Smooth muscle cell of the brain vasculature (primary cell): Measurements from ENCODE around the gene PRRT3.
A peak's percentile ranks its signal among the peaks of the same experiment; 100 is the strongest.
"Not testable (repeated sequence)": the region's sequence is repeated elsewhere in the genome, so short reads cannot be mapped to it uniquely, and the experiment has no call there.

ENCODE experiments used
- DNase-seq: peaks from one replicate; pipeline ENCODE4 v3.0.0-alpha.2; 2012; ENCODE audit warnings: low read depth, low spot score

The PRRT3 gene

GRCh38 chr3:9918261-9919038 is 33.8 kb downstream of the PRRT3 start:
- DNase-seq, result no peak

DNA sequence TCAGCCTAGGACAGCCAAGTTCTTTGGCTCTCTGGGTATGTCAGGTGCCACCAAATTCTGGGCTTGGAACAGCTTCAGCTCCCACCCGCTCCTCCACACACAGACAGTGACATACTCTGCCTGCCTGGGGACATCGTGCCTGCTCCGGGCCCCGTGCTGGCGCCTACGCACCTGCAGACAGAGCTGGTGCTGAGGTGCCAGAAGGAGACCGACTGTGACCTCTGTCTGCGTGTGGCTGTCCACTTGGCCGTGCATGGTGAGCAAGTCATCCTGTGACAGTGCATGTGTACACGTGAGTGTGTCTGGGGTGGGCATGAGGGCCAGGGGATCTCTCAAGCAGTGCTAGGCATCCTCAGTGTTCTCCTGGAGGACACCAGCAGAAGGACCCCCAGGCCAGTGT is 34.4 kb downstream of the PRRT3 start:
- DNase-seq, result no peak

DNA sequence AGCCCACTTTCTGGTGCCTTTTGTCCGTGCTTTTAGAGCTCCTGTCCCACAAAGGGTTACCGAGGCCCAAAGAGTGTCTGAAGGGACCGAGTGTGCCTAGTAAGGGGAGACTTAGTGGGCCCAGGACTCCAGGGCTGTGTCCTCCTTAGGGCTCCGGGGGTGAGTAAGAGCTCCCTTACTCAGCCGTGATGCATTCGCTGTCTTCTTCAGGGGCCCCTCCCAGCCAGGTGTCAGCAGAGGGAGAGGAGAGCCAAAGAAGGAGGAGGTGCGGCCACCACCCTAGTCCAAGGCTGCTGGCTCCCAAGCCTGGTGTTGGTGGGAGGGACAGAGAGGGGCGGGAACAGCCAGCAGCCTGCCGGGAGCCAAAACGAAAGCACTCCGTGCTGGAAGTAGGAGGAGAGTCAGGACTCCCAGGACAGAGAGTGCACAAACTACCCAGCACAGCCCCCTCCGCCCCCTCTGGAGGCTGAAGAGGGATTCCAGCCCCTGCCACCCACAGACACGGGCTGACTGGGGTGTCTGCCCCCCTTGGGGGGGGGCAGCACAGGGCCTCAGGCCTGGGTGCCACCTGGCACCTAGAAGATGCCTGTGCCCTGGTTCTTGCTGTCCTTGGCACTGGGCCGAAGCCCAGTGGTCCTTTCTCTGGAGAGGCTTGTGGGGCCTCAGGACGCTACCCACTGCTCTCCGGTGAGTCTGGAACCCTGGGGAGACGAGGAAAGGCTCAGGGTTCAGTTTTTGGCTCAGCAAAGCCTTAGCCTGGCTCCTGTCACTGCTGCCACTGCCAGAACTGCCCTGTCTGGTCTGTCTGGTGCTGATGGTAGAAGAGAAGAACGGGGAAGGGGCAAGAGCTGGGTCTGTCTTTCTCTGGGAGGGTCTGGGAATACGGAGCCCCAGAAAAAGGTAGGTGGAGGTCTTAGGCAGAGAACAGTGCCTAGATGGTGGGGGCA is 35.2 kb downstream of the PRRT3 start, which contains the start of gene IL17RC:
IL17RC (plus strand) TSS at position 365 of the 947 bp plus-strand sequence; CDS start at position 583, 218 bp downstream.
- DNase-seq, result peak; percentile 65

GRCh38 chr3:9916346-9916733 is 35.9 kb downstream of the PRRT3 start:
- DNase-seq, result no peak

DNA sequence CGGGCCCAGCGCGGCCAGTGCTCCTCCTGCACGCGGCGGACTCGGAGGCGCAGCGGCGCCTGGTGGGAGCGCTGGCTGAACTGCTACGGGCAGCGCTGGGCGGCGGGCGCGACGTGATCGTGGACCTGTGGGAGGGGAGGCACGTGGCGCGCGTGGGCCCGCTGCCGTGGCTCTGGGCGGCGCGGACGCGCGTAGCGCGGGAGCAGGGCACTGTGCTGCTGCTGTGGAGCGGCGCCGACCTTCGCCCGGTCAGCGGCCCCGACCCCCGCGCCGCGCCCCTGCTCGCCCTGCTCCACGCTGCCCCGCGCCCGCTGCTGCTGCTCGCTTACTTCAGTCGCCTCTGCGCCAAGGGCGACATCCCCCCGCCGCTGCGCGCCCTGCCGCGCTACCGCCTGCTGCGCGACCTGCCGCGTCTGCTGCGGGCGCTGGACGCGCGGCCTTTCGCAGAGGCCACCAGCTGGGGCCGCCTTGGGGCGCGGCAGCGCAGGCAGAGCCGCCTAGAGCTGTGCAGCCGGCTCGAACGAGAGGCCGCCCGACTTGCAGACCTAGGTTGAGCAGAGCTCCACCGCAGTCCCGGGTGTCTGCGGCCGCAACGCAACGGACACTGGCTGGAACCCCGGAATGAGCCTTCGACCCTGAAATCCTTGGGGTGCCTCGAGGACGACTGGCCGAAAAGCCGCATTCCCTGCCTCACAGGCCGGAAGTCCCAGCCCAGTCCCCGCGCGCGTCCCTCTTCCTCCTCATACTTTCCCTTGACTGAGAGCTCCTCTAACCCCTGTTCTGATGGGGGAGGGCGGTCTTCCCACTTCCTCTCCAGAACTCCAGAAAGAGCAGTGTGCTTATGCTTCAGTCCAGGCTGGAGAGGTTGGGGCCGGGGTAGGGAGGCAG is 36.7 kb downstream of the PRRT3 start:
- no peak for DNase-seq

DNA sequence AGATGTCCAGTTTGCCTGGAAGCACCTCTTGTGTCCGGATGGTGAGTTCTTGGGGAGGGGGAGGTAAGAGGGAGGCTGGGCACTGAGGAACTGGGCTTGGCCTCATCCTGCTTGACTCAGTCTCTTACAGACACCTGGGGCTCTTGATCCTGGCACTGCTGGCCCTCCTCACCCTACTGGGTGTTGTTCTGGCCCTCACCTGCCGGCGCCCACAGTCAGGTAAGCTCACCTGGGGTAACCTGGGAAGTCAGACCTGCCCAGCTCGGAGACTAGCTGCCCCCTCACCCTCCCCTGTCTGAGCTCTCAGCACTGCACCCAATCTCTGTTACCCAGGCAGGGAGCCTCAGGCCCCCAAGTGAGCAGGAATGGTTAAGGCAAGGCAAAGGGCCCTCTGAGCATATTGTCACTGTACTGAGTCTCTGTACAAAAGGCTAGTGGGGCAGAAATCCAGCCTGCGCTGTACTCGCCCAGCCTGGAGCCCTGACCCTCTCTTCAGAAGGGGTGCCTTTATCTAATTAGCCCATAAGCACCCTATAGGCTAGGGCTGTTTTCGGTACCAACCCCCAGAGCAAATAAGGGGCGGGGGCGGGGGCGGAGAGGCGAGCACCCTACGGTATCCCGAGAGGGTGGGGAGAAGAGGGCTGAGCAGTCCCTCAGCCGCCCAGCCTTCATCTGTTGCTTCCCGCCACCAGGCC is 37.5 kb downstream of the PRRT3 start:
- DNase-seq, result no peak

DNA sequence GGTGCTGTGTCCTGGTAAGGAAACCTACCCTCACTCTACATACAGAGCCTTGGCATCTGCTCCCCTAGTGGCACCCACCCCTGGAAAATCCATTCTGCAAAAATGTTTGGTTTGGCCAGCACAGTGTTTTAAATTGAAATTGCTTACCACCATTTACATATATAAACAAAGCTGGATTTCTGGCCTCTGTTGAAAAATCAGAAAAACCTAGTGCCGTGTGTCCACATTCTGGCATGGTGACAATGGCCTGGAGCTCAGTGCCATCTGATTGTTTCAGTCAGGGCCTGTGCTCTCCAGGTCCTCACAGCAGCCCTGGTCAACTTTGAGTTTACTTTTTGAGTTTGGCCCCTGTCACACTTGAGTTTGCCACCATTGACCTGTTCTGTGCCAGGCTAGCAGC is 38.2 kb downstream of the PRRT3 start:
- no peak for DNase-seq

DNA sequence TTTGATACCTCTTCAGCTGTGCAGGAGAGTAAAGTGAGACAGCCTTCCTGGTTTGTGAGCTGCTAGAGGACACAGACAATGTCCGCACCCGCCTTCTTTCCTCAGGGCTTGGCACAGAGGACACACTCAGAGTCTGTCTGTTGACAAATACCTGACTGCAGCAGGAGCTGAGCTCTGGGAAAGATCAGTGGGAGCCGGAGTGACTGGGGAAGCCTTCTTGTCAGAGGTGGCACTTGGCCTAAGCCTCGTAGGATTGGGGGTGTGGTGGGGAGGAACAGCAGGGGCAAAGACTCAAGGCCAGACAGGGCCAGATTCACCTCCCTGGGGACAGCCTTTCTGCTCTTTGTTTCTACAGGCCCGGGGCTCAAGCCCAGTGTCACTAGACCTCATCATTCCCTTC is 38.6 kb downstream of the PRRT3 start:
- no peak for DNase-seq

DNA sequence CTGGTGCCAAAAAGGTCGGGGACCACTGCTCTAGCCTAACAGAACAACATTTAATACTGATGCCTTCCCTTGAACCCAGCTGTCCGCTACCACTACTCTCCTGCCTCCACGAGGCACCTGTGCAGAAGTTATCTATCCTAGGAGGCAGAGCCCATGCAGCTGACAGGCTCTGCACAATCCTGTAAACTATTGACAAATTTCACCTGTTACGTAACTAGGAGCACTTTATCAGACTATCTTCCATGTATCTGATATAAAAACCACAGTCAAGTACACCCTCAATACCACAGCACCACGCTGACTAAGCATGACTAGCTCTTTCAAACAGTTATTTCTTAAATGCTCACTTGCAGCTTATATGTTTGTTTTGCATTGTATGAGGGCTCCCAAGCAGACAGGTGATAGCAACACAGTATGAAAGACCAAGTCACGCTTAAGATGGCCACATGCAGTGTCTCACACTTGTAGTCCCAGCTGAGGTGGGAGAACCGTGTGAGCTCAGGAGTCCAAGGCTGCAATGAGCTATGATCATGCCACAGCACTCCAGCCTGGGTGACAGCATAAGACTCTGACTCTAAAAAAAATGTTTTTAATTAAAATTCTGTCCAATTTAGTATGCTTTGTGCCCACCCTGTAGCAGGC is 39.8 kb downstream of the PRRT3 start:
- DNase-seq, result no peak

DNA sequence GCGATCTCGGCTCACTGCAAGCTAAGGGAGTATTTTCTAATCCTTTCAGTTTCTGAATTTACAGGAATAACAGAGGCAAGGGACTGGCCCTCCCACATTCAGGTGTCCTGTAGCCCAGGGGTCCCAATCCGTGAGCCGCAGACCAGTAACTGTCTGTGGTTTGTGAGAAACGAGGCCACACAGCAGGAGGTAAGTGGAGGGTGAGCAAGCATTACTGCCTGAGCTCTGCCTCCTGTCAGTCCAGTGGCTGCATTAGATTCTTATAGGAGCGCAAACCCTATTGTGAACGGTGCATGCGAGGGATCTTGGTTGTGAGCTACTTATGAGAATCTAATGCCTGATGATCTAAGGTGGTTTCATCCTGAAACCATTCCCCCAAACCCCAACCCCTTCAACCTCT is 40.3 kb downstream of the PRRT3 start:
- DNase-seq, result no peak

DNA sequence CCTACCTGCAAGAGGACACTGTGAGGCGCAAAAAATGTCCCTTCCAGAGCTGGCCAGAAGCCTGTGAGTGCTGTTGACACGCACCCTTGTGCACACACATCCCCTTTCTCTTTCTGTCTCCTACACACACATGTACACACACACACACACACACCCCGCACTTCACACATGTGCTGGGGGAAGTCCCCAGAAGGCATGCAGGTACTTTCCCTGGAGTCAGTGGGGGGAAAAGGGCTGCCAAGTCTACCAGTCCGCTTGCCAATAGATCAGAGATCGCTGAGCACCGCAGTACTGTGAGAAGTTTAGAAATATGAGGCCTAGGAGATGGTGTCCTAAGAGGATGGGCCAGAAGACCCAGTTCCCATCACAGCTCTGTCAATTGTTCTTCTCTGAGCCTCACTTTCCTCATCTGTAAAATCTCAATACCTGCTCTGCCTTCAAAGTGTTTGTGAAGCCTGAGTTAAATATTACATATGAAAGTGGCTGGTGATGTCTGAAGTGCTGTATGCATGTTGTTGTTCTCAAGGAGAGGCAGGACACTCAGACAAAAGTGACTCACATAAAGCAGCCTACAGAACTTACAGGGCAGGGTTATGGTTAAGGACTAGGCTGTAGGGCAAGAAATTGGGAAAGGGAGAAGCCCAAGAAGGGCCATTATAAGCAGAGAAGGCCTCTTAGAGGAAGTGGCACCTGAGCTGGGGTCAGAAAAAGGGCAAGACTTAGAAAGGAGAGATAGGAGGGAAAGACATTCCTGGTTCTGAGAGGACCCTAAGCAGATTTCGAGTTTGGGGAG is 42.8 kb downstream of the PRRT3 start:
- no peak for DNase-seq

- no peak for DNase-seq
Measured at GRCh38 chr3:9908286-9908685, 43.9 kb downstream of the PRRT3 start.

DNA sequence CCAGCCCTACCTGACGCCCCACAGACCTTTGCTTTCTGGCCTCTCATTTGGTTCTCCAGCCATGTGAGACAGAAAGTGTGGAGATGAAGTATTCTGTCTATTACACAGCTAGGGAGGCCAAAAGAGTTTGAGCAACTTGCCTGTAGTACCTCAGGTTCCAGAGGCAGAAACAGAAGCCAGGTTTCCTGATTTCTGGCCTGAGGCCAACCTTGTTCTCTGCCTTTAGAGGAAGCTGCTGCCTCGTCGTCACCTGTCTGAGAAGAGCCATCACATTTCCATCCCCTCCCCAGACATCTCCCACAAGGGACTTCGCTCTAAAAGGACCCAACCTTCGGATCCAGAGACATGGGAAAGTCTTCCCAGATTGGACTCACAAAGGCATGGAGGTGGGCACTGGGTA is 45.7 kb downstream of the PRRT3 start:
- no peak for DNase-seq

DNA sequence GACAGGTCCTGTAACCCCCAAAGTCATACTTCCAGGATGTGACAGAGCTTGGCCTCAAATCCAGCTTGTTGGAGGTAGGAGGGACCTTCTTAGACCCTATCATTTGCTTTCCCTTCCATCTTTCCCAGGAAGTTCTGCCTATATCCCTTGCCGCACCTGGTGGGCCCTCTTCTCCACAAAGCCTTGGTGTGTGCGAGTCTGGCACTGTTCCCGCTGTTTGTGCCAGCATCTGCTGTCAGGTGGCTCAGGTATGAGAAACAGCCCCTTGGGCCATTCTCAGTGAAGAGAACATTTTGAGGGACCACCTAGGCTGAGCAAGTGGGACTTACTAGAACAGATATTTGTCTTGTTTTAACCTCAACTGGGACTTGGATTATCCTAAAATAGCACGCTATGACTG is 48.3 kb downstream of the PRRT3 start:
- DNase-seq, result no peak

- no peak for DNase-seq
Measured at GRCh38 chr3:9903238-9903624, 49.0 kb downstream of the PRRT3 start.

DNA sequence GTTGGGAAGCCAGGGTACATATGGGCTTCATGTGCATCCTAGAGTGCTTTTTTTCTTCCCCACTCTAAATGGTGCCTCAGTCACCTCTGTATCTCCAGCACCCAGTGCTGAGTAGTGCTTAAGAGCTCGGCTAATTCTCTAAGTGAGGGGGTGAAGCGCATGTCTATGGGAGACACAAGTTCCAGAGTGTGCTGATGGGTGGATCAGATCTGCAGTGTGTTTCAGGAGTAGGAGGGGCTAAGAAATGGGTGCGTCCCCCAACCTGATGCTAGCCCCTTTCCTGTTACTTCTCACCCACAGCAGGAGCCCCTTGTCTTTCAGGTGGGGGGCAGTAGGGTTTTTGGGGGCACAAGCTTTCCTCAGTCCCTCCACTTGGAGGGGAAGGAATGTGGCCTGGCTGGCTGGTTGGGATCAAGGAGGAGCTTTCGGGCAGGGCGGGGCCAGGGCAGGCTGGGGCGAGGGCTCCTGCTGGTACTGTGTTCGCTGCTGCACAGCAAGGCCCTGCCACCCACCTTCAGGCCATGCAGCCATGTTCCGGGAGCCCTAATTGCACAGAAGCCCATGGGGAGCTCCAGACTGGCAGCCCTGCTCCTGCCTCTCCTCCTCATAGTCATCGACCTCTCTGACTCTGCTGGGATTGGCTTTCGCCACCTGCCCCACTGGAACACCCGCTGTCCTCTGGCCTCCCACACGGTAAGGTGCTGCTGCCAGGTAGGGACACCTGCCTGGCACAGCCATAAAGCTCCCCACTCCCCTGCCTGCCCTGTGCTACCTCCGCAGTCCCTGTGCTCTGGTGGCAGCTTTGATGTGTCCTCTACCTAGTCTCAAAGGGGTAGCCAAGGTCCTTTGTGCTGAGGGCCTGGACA is 49.6 kb downstream of the PRRT3 start, which contains the start of gene IL17RE:
IL17RE (plus strand) TSS at position 477 of the 866 bp plus-strand sequence; CDS start at position 562, 85 bp downstream.
- no peak for DNase-seq

GRCh38 chr3:9901967-9902366 is 50.2 kb downstream of the PRRT3 start:
- no peak for DNase-seq

DNA sequence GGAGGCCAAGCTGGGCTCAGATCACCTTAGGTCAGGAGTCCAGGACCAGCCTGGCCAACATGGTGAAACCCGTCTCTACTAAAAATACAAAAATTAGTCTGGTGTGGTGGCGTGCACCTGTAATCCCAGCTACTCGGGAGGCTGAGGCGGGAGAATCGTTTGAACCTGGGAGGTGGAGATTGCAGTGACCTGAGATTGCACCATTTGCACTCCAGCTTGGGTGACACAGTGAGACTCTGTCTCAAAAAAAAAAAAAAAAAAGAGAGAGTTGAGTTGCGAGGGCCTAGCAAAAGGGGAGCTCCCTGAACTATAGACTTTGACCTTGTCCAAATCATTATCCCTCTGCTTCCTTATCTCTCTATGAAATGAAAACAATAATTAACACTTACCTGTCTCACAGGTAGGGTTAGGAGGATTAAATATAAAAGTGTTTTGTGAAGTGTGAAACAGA is 51.2 kb downstream of the PRRT3 start:
- DNase-seq, result not testable (repeated sequence)
